Transverse colon (tissue), 4 donors: ENCODE measurements around the gene KANK4. TPM values are rescaled to one million over a fixed set of nuclear protein-coding genes. Genes with fewer than 3 reads are reported as not detected.

Experiments used
- DNase-seq: peaks from one replicate; pipeline ENCODE4 v3.0.0-alpha.2; 2019
- H3K27ac ChIP-seq, 4 donors: fragments of 200-600 bp; sonication (generic); 2 replicates each; pipeline ENCODE4 v1.5.1; 2016 to 2018; ENCODE audit warnings: inconsistent platforms in 4 of 4
- H3K27me3 ChIP-seq: fragments of 200-600 bp; sonication (generic); 2 replicates; pipeline ENCODE4 v1.5.1; 2017; ENCODE audit warnings: inconsistent platforms
- H3K36me3 ChIP-seq, 4 donors: fragments of 200-600 bp; sonication (generic); 2 replicates each; pipeline ENCODE4 v1.5.1; 2017 to 2019; ENCODE audit warnings: inconsistent platforms in 4 of 4
- H3K4me1 ChIP-seq, 4 donors: fragments of 200-600 bp; sonication (generic); 2 replicates each; pipeline ENCODE4 v1.5.1; 2017 to 2020; ENCODE audit warnings: inconsistent platforms in 4 of 4
- H3K4me3 ChIP-seq, 4 donors: fragments of 200-600 bp; sonication (generic); 1 replicate in 1 of 4; 2 replicates in 3 of 4; pipeline versions ENCODE4 v1.5.1 to v1.6.1; 2017 to 2019; ENCODE audit warnings: inconsistent platforms in 4 of 4
- H3K9me3 ChIP-seq, 2 donors: fragments of 200-600 bp; sonication (generic); 2 replicates each; pipeline ENCODE4 v1.5.1; 2017 to 2019; ENCODE audit warnings: inconsistent platforms in 2 of 2
- CTCF ChIP-seq, 5 experiments: fragments of 200-600 bp in 3 of 5; fragments of 450-650 bp in 2 of 5; sonication (generic) in 3 of 5; IDR thresholded peaks; 1 replicate in 2 of 5; 2 replicates in 3 of 5; pipeline ENCODE4 v1.5.1; 2016 to 2017; ENCODE audit warnings: antibody characterized with exemption in 5 of 5, inconsistent platforms in 3 of 5, mild to moderate bottlenecking in 2 of 5, moderate library complexity in 1 of 5
- EP300 ChIP-seq: sonication (generic); formaldehyde crosslinking; IDR thresholded peaks from one replicate; pipeline ENCODE4 v1.6.1; 2017; ENCODE audit warnings: antibody characterized with exemption, low read depth
- POLR2A ChIP-seq: fragments of 450-650 bp; IDR thresholded peaks from one replicate; pipeline ENCODE4 v1.6.1; 2016; ENCODE audit warnings: antibody characterized with exemption, mild to moderate bottlenecking, moderate library complexity
- POLR2AphosphoS5 ChIP-seq, 3 donors: sonication (generic); formaldehyde crosslinking; IDR thresholded peaks; one replicate each; pipeline ENCODE4 v1.6.1; 2016; ENCODE audit warnings: antibody characterized with exemption in 3 of 3
- WGBS, 2 donors: methylation state at CpG; one replicate each; pipeline ENCODE4 v1.1.5; 2018; ENCODE audit warnings: low coverage in 1 of 2; 5-methylcytosine and 5-hydroxymethylcytosine counted together
- in situ Hi-C, 4 donors: fragments of 200-750 bp; cut with MboI; loops; one replicate each; pipeline versions ENCODE4 v1.15.0 to v1.15.1; 2017; ENCODE audit warnings: low sequenced_read_pairs in 3 of 4, low pct_ligation_motif_present in 1 of 4, low pct_unique_long_range_greater_than_20kb in 1 of 4
- intact Hi-C: fragments of 100-400 bp; cut with DNase I; formaldehyde crosslinking; loops from one replicate; pipeline ENCODE4 v1.15.1; 2023; ENCODE audit warnings: low total_unique reads
- total RNA-seq, 4 donors: library from RNA; depleted of rRNA; stranded (reverse); fragments of >200 nt; gene quantifications; one replicate each; pipeline ENCODE4 v1.1.0, GENCODE V29; 2016

KANK4 gene
- total RNA-seq, 4 donors from 2014 or later = 1.2 to 1.3 TPM; not detected in 2

- no peak overlapping the region for H3K27ac ChIP-seq
- H3K36me3 ChIP-seq = no peaks in the 10 kb centered on the region
- H3K9me3 ChIP-seq = peaks cover 0 to 3% of the 10 kb centered on the region in 2 donors
- H3K27me3 ChIP-seq = no peaks in the 10 kb centered on the region
- in situ Hi-C loops = no loop called here
- no peak for TF ChIP-seq POLR2AphosphoS5 (IDR thresholded peaks at IDR 0.05)
- no peak for TF ChIP-seq CTCF (IDR thresholded peaks at IDR 0.05)
- TF ChIP-seq POLR2A = no peak
- no peak for TF ChIP-seq EP300
- H3K4me1 ChIP-seq = peaks cover 0 to 5% (median 0%) of the 10 kb centered on the region in 4 donors
- no peak for DNase-seq
- intact Hi-C loops = no loop called here
- H3K4me3 ChIP-seq = no peak overlapping the region
These were observed 42.4 kb downstream of the KANK4 start for GRCh38 chr1:62276791-62277190.

GRCh38 chr1:62274496-62275485, 44.4 kb downstream of the KANK4 start:
- peaks cover 0 to 3% of the 10 kb centered on the region in 2 donors for H3K9me3 ChIP-seq
- no peaks in the 10 kb centered on the region for H3K27me3 ChIP-seq
- intact Hi-C loops = no loop called here
- H3K36me3 ChIP-seq = no peaks in the 10 kb centered on the region
- TF ChIP-seq CTCF (IDR thresholded peaks at IDR 0.05) (no peak), POLR2AphosphoS5 (IDR thresholded peaks at IDR 0.05) (no peak), EP300 (no peak), POLR2A (no peak)
- H3K4me3 ChIP-seq = no peak overlapping the region
- no peak for DNase-seq
- in situ Hi-C loops = no loop called here
- peaks cover 0 to 5% (median 0%) of the 10 kb centered on the region in 4 donors for H3K4me1 ChIP-seq
- WGBS, 2 donors = 83 to 89% methylated on average over 3 to 14 of the region's 14 CpGs
- H3K27ac ChIP-seq = no peak overlapping the region

GRCh38 chr1:62273953-62274352, 45.3 kb downstream of the KANK4 start:
- Histone ChIP-seq H3K27ac (no peak overlapping the region), H3K4me3 (no peak overlapping the region), H3K36me3 (no peaks in the 10 kb centered on the region), H3K9me3 (peaks cover 0 to 3% of the 10 kb centered on the region in 2 donors), H3K4me1 (peaks cover 0 to 4% (median 0%) of the 10 kb centered on the region in 4 donors), H3K27me3 (no peaks in the 10 kb centered on the region)
- 95% methylated on average over 7 of the region's 7 CpGs; no CpG with 5 or more reads in 1 of the 2 donors for WGBS, 2 donors
- in situ Hi-C loops (no loop called here), intact Hi-C loops (no loop called here)
- no peak for TF ChIP-seq EP300
- TF ChIP-seq POLR2AphosphoS5 (IDR thresholded peaks at IDR 0.05) = no peak
- TF ChIP-seq POLR2A = no peak
- TF ChIP-seq CTCF (IDR thresholded peaks at IDR 0.05) = no peak
- no peak for DNase-seq

GRCh38 chr1:62271948-62272728, 47.1 kb downstream of the KANK4 start:
- H3K4me1 ChIP-seq = no peaks in the 10 kb centered on the region
- no peak for TF ChIP-seq EP300
- TF ChIP-seq POLR2A = no peak
- no peak for TF ChIP-seq CTCF (IDR thresholded peaks at IDR 0.05)
- no peak for TF ChIP-seq POLR2AphosphoS5 (IDR thresholded peaks at IDR 0.05)
- no peak overlapping the region for H3K27ac ChIP-seq
- intact Hi-C loops = no loop called here
- DNase-seq = no peak
- H3K36me3 ChIP-seq = no peaks in the 10 kb centered on the region
- no peak overlapping the region for H3K4me3 ChIP-seq
- in situ Hi-C loops = no loop called here
- H3K27me3 ChIP-seq = no peaks in the 10 kb centered on the region
- no peaks in the 10 kb centered on the region for H3K9me3 ChIP-seq
- WGBS, 2 donors = 57 to 100% methylated on average over 2 to 13 of the region's 13 CpGs
